GM23338 (cell line): Measurements from ENCODE around the gene DPP10. TPM values are rescaled to one million over a fixed set of nuclear protein-coding genes. Genes with fewer than 3 reads are reported as not detected.

Experiments used
- ATAC-seq: fragments of 200-7000 bp; cut with Tn5 transposase; 3 replicates; pipeline ENCODE4 v1.9.1; 2020
- DNase-seq: peaks from one replicate; pipeline ENCODE4 v3.0.0-alpha.2; 2015; ENCODE audit warnings: low spot score
- H2AFZ ChIP-seq: fragments of 200-600 bp; sonication (generic); 2 replicates; pipeline ENCODE4 v1.8.0; 2016; ENCODE audit warnings: antibody characterized with exemption, mild to moderate bottlenecking, moderate library complexity
- H3F3A ChIP-seq: fragments of 200-600 bp; sonication (generic); replicated peaks from 2 replicates; pipeline ENCODE4 v1.8.0; 2017; ENCODE audit warnings: antibody characterized with exemption, mixed run types, low read depth
- H3K27ac ChIP-seq: fragments of 200-600 bp; sonication (generic); 2 replicates; pipeline ENCODE4 v1.6.1; 2016; ENCODE audit warnings: low read depth
- H3K27me3 ChIP-seq: fragments of 200-600 bp; sonication (generic); 2 replicates; pipeline ENCODE4 v1.8.0; 2016; ENCODE audit warnings: mild to moderate bottlenecking, mixed run types, moderate library complexity; ENCODE audit not compliant: insufficient read depth
- H3K36me3 ChIP-seq: fragments of 200-600 bp; sonication (generic); 2 replicates; pipeline ENCODE4 v1.8.0; 2016; ENCODE audit warnings: mild to moderate bottlenecking; ENCODE audit not compliant: insufficient read depth
- H3K4me1 ChIP-seq: fragments of 200-600 bp; sonication (generic); 2 replicates; pipeline ENCODE4 v1.8.0; 2016; ENCODE audit warnings: mild to moderate bottlenecking, moderate library complexity; ENCODE audit not compliant: insufficient read depth
- H3K4me2 ChIP-seq: fragments of 200-600 bp; sonication (generic); 2 replicates; pipeline ENCODE4 v1.7.1; 2017; ENCODE audit warnings: mixed run types
- H3K4me3 ChIP-seq: fragments of 200-600 bp; sonication (generic); 2 replicates; pipeline ENCODE4 v1.6.1; 2016; ENCODE audit warnings: mixed run types
- H3K79me2 ChIP-seq: fragments of 200-600 bp; sonication (generic); replicated peaks from 2 replicates; pipeline ENCODE4 v1.8.0; 2017; ENCODE audit warnings: mild to moderate bottlenecking; ENCODE audit not compliant: insufficient read depth
- H3K9me2 ChIP-seq: fragments of 200-600 bp; sonication (generic); 2 replicates; pipeline ENCODE4 v1.8.0; 2017; ENCODE audit not compliant: insufficient read depth
- H4K20me1 ChIP-seq: fragments of 200-600 bp; sonication (generic); replicated peaks from 2 replicates; pipeline ENCODE4 v1.8.0; 2017; ENCODE audit warnings: mild to moderate bottlenecking; ENCODE audit not compliant: insufficient read depth
- H3K27ac Mint-ChIP-seq: 2 replicates; pipeline ENCODE4 v1.8.0; 2020; ENCODE audit warnings: inconsistent platforms, mild to moderate bottlenecking, moderate library complexity, mixed read lengths
- H3K27me3 Mint-ChIP-seq: 3 replicates; pipeline ENCODE4 v1.8.0; 2022; ENCODE audit warnings: low read depth, mild to moderate bottlenecking, moderate library complexity, mixed read lengths, inconsistent platforms; ENCODE audit not compliant: insufficient read depth, poor library complexity
- H3K36me3 Mint-ChIP-seq: 3 replicates; pipeline ENCODE4 v1.8.0; 2021; ENCODE audit warnings: low read depth, mild to moderate bottlenecking, inconsistent platforms, moderate library complexity, mixed read lengths
- H3K4me1 Mint-ChIP-seq: 3 replicates; pipeline ENCODE4 v1.8.0; 2020; ENCODE audit warnings: mild to moderate bottlenecking, inconsistent platforms, mixed read lengths
- H3K4me3 Mint-ChIP-seq: 3 replicates; pipeline ENCODE4 v1.8.0; 2021; ENCODE audit warnings: moderate library complexity, mild to moderate bottlenecking, inconsistent platforms, mixed read lengths
- H3K9me3 Mint-ChIP-seq: 3 replicates; pipeline ENCODE4 v1.8.0; 2020; ENCODE audit warnings: moderate library complexity, mild to moderate bottlenecking, inconsistent platforms, mixed read lengths
- CREB1 ChIP-seq: fragments of 250-450 bp; sonication (Bioruptor Pico); IDR thresholded peaks from 2 replicates; pipeline ENCODE4 v1.5.0; 2020; ENCODE audit warnings: low read depth, mild to moderate bottlenecking, moderate library complexity
- CTCF ChIP-seq, 2 experiments: fragments of 200-600 bp in 1 of 2; sonication (generic) in 1 of 2; conservative IDR thresholded peaks; 2 replicates each; pipeline versions ENCODE4 v1.5.1 to v1.6.1; 2016 to 2017; ENCODE audit warnings: antibody characterized with exemption in 2 of 2, low read depth in 2 of 2, mild to moderate bottlenecking in 2 of 2, moderate library complexity in 1 of 2
- ETS1 ChIP-seq: IDR thresholded peaks from 2 replicates; pipeline ENCODE4 v1.6.1; 2016; ENCODE audit warnings: antibody characterized with exemption
- EZH2 ChIP-seq: fragments of 200-600 bp; sonication (generic); IDR thresholded peaks from one replicate; pipeline ENCODE4 v1.8.0; 2017; ENCODE audit warnings: antibody characterized with exemption, mild to moderate bottlenecking, low read depth; ENCODE audit not compliant: unreplicated experiment
- EZH2phosphoT487 ChIP-seq: fragments of 200-600 bp; sonication (generic); IDR thresholded peaks from one replicate; pipeline ENCODE4 v1.8.1; 2018; ENCODE audit warnings: antibody characterized with exemption; ENCODE audit not compliant: unreplicated experiment
- JUNB ChIP-seq: IDR thresholded peaks from one replicate; pipeline ENCODE4 v1.6.1; 2016; ENCODE audit warnings: antibody characterized with exemption; ENCODE audit not compliant: unreplicated experiment
- NANOG ChIP-seq: IDR thresholded peaks from 2 replicates; pipeline ENCODE4 v1.6.1; 2016; ENCODE audit warnings: antibody characterized with exemption, borderline replicate concordance
- POLR2AphosphoS5 ChIP-seq: IDR thresholded peaks from 2 replicates; pipeline ENCODE4 v1.6.1; 2016; ENCODE audit warnings: antibody characterized with exemption, low read depth
- REST ChIP-seq: IDR thresholded peaks from one replicate; pipeline ENCODE4 v1.6.1; 2018; ENCODE audit warnings: antibody characterized with exemption; ENCODE audit not compliant: unreplicated experiment
- STAT1 ChIP-seq: IDR thresholded peaks from one replicate; pipeline ENCODE4 v1.6.1; 2016; ENCODE audit warnings: antibody characterized with exemption; ENCODE audit not compliant: unreplicated experiment
- ZNF114 ChIP-seq: fragments of 250-450 bp; sonication (Bioruptor Pico); IDR thresholded peaks from 2 replicates; pipeline ENCODE4 v1.5.0; 2020; ENCODE audit warnings: mild to moderate bottlenecking, moderate library complexity
- ZNF331 ChIP-seq: fragments of 250-450 bp; sonication (Bioruptor Pico); IDR thresholded peaks from 2 replicates; pipeline ENCODE4 v1.5.0; 2020; ENCODE audit warnings: low read depth, mild to moderate bottlenecking, moderate library complexity
- ZNF462 ChIP-seq: fragments of 250-450 bp; sonication (Bioruptor Pico); IDR thresholded peaks from 2 replicates; pipeline ENCODE4 v1.5.0; 2020; ENCODE audit warnings: mild to moderate bottlenecking, moderate library complexity
- polyA plus RNA-seq: library from polyadenylated mRNA; unstranded; fragments of >200 nt; fragmentation: Nextera tagmentation; extraction: Ambion mirVana; gene quantifications from 2 replicates; pipeline ENCODE4 v1.2.1, GENCODE V29; 2016
- total RNA-seq: library from RNA; depleted of rRNA; stranded (reverse); fragments of >200 nt; shearing (Covaris generic); gene quantifications from 2 replicates; pipeline ENCODE4 v1.2.3, GENCODE V29; 2014

DPP10 gene
- total and polyA plus RNA-seq, 2 experiments from 2014 or later, result 3.6 to 14.8 TPM

GRCh38 chr2:115552726-115553125 is 1110.3 kb downstream of the DPP10 start:
- Histone ChIP-seq H3K27me3 (no peaks in the 10 kb centered on the region), H3K4me2 (no peak overlapping the region), H3K4me1 (no peaks in the 10 kb centered on the region), H3K79me2 (no peaks in the 10 kb centered on the region), H3F3A (no peaks in the 10 kb centered on the region), H3K27ac (no peak overlapping the region), H3K4me3 (no peak overlapping the region), H3K9me2 (no peaks in the 10 kb centered on the region; the same call in 1 of the 2 replicates), H4K20me1 (no peaks in the 10 kb centered on the region), H2AFZ (no peak overlapping the region), H3K36me3 (no peaks in the 10 kb centered on the region)
- H3K36me3 Mint-ChIP-seq, result no peaks in the 10 kb centered on the region
- H3K9me3 Mint-ChIP-seq, result no peaks in the 10 kb centered on the region
- no peak overlapping the region for H3K4me3 Mint-ChIP-seq
- H3K4me1 Mint-ChIP-seq, result no peaks in the 10 kb centered on the region
- ATAC-seq (no peak), DNase-seq (no peak)
- TF ChIP-seq ETS1 (no peak), STAT1 (no peak), EZH2phosphoT487 (no peak), ZNF331 (CRISPR knock-in tag) (no peak), CTCF (conservative IDR thresholded peaks at IDR 0.05; ENCODE audit: low read depth in 2 of 2) (no peak), CREB1 (no peak), REST (no peak), ZNF462 (no peak), JUNB (no peak), ZNF114 (CRISPR knock-in tag) (no peak), POLR2AphosphoS5 (no peak), EZH2 (no peak), NANOG (no peak)
- H3K27me3 Mint-ChIP-seq, result no peaks in the 10 kb centered on the region
- no peak overlapping the region for H3K27ac Mint-ChIP-seq
